GM21528 (cell line): Measurements from ENCODE around the gene KDM4F.

Experiments
- ATAC-seq: cut with Tn5 transposase; IDR thresholded peaks from one replicate; pipeline ENCODE4 v1.9.1; 2021; ENCODE audit warnings: mild to moderate bottlenecking, moderate library complexity; ENCODE audit not compliant: unreplicated experiment, low FRiP score

Gene KDM4F

GRCh38 chr11:95058621-95059020 is 9.4 kb downstream of the KDM4F start:
- no peak for ATAC-seq

GRCh38 chr11:95059046-95059445 is 9.8 kb downstream of the KDM4F start:
- no peak for ATAC-seq

GRCh38 chr11:95065336-95065735 is 16.1 kb downstream of the KDM4F start:
- no peak for ATAC-seq

GRCh38 chr11:95066716-95067038 is 17.5 kb downstream of the KDM4F start, which contains the start of gene SRSF8:
Gene SRSF8 (plus strand): TSS chr11:95066919. CDS start chr11:95067227, 308 bp downstream.
- peak; percentile 47 for ATAC-seq

GRCh38 chr11:95067039-95067840 is 18.0 kb downstream of the KDM4F start:
- peak; percentile 76 for ATAC-seq

- ATAC-seq = peak; percentile 1
Observed at GRCh38 chr11:95067841-95068219, 18.6 kb downstream of the KDM4F start.

GRCh38 chr11:95068549-95068948 is 19.3 kb downstream of the KDM4F start:
- ATAC-seq = peak; percentile 76

GRCh38 chr11:95070471-95070870 is 21.2 kb downstream of the KDM4F start:
- ATAC-seq = no peak

- no peak for ATAC-seq
Observed at GRCh38 chr11:95072948-95073347, 23.7 kb downstream of the KDM4F start.

GRCh38 chr11:95074792-95075563 is 25.8 kb downstream of the KDM4F start:
- ATAC-seq = no peak

- ATAC-seq = no peak
Observed at GRCh38 chr11:95076416-95076815, 27.2 kb downstream of the KDM4F start.

- ATAC-seq = no peak
Observed at GRCh38 chr11:95076981-95077380, 27.8 kb downstream of the KDM4F start.

- no peak for ATAC-seq
Observed at GRCh38 chr11:95078526-95078925, 29.3 kb downstream of the KDM4F start.

GRCh38 chr11:95081010-95081409 is 31.8 kb downstream of the KDM4F start:
- no peak for ATAC-seq

GRCh38 chr11:95081412-95081811 is 32.2 kb downstream of the KDM4F start:
- ATAC-seq = no peak

GRCh38 chr11:95082576-95083001 is 33.4 kb downstream of the KDM4F start:
- no peak for ATAC-seq

GRCh38 chr11:95084509-95084908 is 35.3 kb downstream of the KDM4F start:
- no peak for ATAC-seq

GRCh38 chr11:95085117-95085816 is 36.0 kb downstream of the KDM4F start:
- no peak for ATAC-seq

- no peak for ATAC-seq
Observed at GRCh38 chr11:95086151-95086550, 36.9 kb downstream of the KDM4F start.

- no peak for ATAC-seq
Observed at GRCh38 chr11:95086836-95087570, 37.8 kb downstream of the KDM4F start.
